Stimulated activated CD8-positive, alpha-beta memory T cell treated with anti-CD3 and anti-CD28 coated beads, Interleukin-7, amount 100 ng/mL, for 48 hours (primary cell): ENCODE data around the gene DOCK6.
"Not testable (repeated sequence)": the region's sequence is repeated elsewhere in the genome, so short reads cannot be mapped to it uniquely, and the experiment has no call there.

ENCODE experiments used
- DNase-seq, 2 donors: peaks; one replicate each; pipeline ENCODE4 v3.0.0-alpha.2; 2020; ENCODE audit warnings: low read depth in 1 of 2; ENCODE audit errors: extremely low read depth in 1 of 2

The DOCK6 gene

DNA sequence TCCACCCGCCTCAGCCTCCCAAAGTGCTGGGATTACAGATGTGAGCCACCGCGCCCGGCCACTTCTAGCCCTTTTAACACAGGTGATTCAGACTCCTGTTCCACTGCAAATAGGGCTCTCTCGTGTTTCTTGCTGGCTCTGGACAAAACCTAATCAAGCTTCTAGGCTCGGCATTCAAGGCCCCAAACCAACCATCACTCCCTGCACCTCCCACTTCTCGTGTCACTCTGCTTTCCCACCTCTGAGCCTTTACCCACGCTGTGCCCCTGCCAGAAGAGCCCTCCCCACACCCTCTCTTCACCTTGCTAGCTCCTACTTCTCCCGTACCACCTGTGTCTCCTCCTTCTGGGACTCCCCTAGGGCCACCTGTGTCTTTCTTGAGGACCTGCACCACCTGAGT is 84.7 kb downstream of the DOCK6 start:
- no peak for DNase-seq

DNA sequence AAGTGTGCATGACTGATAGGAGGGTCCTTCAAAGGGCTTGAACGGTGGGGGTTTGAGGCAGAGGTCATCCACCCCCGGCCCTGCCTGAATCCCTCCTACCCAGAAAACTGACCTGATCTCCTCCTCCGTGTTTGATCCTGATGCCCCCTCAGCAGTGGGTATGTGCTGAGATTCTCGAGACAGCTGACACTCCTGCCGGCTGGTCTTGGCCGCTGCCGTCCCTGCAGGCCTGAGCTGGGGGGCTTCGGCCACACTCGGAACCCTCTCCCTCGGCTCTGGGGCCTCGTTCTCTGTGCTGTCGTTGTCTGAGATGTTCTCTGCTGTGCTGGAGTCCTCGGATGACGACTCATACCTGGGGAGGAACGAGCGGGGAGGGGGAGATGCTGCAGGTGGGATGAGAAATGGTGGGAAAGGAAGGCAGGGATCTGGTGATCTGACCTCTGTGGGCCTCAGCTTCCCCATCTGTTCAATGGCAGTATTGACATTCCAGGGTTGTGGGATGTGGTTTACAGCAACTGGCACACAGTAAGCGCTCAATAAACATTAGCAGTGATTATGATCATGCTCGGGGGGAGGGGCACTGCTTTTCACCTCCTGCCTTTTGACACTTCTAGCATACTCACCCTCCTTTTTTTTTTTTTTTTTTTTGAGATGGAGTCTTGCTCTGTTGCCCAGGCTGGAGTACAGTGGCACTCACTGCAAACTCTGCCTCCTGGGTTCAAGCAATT is 85.7 kb downstream of the DOCK6 start:
- no peak for DNase-seq

DNA sequence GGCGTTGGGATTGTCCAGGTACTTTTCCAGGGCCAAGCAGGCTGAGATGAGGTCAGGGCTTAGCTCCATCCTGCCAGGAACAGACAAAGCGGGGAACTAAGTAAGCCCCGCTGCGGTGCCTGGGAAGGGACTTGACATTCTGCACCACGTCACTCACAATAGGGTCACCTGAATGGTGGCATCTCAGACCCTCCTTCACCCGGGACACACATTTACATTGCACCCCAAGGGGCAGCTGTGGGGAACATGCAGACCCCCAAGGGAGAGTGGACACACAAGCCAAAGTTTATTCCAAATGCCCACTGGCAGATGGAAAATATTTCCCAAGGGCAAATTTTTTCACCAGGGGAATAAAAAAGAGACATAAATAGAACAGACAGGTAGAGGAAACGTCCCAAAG is 86.4 kb downstream of the DOCK6 start:
- DNase-seq = no peak

DNA sequence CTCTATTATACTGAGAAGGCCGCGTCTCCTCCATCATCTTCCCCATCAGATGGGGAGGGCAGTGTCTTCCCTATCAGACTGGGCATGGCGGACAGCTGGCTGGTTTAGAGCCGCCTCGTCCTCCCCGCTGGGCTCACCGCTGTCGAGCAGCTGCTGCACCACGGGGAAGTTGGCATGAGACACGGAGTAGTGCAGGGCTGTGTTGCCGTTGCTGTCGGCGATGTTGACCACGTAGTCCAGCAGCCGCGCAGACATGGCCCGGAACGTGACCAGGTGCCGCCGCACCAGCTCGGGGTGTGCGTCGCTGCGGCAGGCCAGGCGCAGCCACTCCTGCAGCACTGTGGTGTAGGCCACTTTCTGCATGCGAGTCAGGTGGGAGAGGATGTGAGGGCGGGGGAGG is 88.0 kb downstream of the DOCK6 start:
- no peak for DNase-seq

DNA sequence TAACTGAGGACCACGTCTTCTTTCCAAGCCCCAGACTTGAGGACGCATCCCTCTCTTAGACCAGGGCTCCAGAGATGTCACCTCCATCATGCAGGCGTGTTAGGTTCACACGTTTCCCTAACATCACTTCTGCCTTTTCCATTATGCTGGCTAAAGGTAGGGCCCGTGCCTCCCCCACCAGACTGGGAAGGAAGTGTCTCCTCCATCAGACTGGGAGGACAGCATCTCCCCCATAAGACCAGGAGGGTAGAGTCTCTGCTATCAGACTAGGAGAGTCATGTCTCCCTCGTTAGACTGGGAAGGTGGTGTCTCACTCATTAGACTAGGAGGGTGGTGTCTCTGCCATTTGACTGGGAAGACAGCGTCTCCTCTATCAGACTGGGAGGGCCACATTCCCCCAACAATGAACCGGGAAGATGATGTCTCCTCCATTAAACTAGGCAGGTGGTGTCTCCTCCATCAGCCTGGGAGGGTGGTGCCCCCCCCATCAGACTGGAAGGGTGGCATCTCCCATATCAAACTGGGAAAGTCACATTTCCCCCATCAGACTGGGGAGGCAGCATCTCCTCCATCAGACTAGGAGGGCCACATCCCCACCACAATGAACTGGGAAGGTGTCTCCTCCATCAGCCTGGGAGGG is 88.7 kb downstream of the DOCK6 start:
- DNase-seq = no peak

DNA sequence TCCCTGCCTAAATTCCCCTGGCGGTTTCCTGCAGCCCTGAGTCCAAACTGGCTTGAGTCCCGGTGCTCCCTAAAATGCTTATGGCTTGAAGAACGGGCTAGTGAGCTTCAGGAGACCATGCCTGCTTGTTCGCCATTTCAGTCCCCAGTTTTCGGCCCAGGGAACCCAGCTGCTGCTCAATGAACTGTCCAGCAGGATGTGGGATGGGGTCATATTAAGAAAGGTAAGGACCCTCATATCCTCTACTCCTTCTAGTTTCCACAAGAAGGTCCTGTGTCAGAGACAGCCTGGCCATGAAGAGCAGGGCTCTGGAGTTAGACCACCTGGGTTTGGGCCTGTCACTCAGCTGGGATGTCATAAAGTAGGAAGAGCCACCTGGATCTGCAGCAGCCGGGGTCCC is 89.7 kb downstream of the DOCK6 start:
- no peak for DNase-seq

DNA sequence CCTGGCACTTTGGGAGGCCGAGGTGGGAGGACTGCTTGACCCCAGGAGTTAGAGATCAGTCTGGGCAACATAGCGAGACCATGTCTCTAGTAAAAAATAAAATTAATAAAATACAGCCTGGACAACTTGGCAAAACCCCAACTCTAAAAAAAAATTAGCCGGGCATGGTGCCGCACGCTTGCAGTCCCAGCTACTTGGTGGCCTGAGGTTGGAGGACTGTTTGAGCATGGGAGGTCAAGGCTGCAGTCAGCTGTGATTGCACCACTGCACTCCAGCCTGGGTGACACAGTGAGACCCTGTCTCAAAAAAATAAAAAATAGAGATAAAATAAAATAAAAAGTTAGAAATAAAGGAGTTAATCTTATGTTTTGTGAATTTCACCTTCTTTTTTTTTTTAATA is 91.2 kb downstream of the DOCK6 start:
- no peak for DNase-seq

DNA sequence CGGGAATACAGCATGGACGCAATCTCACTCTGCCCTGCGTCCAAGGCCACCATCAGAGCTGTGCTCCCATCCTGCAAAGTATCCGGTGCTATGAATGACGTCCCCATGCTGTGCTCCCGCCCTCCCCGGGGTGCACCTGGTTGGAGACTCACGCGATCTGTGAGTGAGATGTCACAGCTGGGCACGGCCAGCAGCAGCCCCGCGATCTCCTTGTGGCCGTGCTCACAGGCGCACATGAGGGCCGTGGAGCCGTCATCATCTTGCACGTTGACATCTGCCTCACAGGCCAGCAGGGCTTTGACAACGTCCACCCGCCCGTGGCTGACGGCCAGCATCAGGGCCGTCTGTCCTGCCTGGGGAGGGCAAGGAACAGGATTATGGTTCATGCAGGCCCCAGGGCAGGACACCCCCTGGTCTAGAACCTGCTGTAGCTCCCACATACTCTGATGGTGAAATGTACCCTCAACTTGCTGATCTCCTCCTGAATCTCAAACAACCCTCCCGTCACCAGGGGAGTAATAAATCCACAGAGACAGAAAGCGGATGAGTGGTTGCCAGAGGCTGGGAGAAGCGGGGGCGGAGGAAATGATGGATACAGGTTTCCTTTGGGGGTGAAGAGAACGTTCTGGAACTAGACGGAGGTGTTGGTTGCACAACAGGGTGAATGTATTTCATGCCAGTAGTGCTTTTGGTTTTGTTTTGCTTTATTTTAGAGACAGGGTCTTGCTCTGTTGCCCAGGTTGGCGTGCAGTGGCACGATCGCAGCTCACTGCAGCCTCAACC is 92.2 kb downstream of the DOCK6 start:
- DNase-seq = no peak

DNA sequence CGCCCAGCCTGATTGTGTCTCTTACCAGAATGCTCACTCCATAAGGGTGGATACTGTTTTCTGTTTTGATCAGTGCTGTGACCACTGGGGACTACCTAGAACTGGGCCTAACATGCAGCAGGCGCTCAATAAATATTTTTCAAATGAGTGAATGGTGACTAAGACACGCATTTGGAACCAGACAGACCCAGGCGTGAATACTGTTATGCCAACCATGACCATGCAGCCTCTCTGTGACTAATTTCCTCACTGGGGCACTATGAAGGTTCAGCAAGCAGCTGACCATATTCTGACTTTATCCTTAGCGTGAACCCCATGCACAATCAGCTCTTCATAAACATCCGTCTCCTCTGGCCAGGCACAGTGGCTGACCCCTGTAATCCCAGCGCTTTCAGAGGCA is 93.8 kb downstream of the DOCK6 start:
- DNase-seq = no peak

DNA sequence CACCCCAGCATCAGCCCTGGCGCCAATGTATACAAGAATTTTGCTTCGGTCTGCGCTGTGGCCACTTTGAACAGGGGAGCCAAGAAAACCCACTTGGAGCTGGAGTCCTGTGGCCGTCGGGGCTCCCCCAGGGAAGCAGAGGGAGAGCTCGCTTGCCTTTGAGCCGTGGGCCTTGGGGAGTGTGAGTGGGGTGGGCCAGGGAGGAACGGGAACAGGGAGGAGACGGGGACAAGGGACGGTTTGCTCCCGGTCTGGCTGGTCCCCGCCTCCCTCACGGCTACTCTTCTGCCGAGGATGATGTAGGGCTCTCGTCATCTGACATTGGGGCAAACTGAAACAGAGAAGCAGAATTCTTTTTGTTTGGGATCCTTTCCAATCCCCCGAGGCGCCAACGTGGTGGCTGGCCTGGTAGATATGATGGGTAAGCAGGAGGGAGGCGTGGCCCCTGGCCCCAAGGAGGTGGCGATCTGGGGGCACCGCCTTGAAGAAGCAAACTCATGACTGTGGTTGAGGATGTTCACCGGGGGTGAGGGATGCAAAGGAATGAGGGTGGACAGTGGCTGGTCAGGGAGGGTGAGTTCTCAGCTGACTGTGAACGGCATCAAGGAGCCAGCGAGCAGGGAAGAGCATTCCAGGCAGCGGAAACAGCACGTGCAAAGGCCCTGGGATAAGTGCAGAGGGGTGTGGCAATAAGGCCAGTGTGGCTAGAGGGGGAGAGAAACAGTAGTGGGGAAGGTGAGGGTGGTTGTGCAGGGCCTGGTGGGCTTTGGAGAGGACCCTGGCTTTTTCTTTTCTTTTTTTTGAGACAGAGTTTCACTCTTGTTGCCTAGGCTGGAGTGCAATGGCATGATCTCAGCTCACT is 95.8 kb downstream of the DOCK6 start:
- no peak for DNase-seq

DNA sequence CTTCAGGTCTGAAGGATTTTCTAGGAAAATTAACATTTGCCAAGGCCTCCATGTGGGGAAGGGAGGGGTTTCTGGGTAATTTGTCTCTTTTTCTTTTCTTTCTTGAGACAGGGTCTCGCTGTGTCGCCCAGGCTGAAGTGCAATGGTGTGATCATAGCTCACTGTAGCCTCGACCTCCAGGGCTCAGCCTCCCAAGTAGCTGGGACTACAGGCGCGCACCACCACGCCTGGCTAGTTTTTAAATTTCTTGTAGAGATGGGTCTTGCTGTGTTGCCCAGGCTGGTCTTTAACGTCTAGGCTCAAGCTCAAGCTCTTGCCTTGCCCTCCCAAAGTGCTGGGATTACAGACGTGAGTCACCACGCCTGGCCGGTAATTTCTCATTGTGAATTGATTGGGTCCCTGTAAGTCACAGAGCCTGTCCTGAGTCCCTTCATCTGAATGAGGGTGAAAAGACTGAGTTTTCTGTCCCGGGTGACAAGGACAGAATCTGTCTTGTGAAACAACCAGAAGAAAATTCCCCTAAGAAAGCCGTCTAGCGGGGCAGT is 96.8 kb downstream of the DOCK6 start:
- DNase-seq = no peak

DNA sequence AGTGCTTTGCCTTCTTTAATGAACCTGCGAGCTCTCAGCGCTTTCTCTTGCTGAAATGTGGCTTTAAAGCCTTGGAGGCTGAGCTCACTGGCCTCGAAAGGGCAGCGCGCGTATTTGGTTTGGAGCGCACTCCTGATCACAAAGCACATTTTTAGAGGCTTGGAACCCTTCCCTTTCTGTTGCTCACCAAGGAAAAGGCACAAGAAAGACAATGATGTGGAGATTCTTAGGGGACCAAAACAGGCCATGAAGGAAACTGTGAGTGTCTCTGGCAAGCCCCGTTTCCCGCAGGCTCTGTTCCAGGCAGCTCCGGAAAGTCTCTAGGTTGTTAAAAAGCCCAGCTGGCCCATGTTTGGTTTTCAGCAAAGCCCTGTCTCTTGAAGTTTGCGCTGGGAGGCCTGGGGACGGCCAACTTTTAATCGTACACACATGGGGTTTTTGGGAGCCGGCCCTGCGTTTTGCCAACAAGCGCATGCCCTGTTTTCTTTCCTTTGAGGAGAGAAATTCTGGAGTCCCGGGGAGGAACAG is 97.4 kb downstream of the DOCK6 start:
- no peak for DNase-seq

DNA sequence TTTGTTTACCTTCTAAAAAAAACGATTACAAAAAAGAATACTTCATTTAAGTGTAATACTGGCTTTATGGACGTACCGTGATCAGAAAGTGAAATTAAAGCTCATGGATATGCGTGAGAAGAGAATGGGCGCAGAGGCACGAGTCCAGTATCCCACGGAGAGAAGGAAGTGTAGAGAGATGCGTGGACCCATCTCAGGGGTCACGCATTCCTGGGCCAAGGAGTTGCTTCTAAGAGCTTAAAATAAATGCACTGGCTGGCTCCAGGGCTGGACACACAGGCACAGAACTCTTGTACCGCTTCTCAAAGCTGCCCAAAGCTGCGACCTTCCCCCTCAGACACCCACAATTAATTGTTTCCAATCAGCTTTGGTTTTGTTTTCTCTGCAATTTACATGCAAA is 98.0 kb downstream of the DOCK6 start:
- DNase-seq = no peak

DNA sequence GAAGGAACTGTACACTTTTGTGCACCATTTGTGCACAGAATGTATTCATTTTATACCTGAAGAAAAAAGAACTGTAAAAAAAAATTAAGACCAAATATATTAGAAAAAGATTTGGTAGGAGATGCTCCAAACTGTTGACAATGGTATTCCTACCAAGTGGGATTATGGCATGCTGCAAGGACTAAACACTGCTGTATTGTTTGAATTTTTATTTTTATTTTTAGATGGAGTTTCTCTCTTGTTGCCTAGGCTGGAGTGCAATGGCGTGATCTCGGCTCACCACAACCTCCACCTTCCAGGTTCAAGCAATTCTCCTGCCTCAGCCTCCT is 101.9 kb downstream of the DOCK6 start:
- not testable (repeated sequence) for DNase-seq

DNA sequence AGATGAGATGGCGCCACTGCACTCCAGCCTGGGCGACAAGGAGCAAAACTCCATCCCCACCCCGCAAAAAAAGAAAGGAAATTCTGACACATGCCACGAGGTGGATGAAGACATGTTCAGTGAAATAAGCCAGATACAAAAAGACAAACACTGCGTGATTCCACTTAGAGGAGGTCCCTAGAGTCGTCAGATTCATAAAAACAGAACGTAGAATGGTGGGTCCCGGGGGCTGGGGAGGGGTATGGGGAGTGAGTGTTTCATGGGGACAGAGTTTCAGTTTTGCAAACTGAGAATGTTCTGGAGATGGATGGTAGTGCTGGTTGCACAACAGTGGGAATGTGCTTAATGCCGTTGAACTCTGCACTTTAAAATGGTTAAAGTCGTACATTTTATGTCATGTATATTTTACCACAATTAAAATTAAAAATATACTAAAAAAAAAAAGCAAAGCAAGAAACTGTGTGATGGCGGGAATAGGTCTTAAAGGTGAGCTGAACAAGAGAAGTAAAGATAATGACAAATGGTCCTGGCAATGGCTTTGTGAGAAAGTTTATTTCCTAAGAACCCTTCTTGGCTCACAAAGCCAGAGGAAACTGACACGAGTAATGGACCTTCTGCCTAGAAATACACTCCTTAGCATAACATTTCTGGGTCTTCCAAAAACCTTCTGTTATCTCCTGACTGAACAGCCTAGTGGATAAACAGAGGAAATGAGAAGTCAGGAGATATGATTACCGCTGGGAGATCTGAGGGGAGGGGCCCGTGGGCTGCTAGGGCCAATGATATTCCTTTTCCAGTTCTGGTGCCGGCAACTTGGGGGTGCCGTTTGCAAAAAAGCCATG is 102.5 kb downstream of the DOCK6 start:
- DNase-seq = no peak

DNA sequence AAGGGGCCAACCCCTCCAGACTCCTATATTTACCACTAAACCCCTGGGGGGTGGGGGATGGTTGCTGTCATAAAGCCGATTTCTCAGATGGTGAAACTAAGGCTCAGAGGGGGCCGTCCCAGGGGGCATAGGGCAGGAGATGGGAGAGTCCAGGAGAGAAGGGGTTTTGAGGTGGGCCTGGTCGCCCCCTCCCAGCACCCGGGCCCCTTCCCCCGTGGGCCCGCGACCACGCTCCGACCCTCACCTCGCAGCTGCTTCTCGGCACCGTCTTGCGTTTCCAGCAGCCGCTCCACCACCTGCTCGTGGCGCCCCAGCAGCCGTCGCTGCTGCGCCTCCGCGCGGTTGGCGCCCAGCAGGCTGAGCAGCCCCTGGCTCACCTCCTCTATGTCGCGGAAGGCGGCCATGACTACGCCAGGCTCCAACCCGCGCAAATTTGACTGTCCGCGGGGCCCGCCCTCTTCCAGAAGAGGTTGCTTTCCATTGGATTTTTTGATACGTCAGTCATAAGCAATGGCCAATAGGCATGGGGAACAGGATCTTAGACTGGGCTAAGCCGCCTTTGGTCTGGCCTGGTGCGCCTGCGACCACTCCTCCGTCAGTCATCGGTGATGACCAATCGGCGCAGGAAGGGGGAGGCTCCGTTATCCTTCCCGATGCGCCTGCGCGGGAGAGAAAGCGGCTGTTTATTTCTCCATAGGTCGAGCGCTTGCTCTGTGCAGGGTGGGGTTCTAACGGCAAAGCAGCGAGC is 106.8 kb downstream of the DOCK6 start, which contains the start of gene SPC24:
TSS of gene SPC24 (minus strand) at position 410 of the 748 bp plus-strand sequence. CDS start at position 404, 6 bp downstream.
- peak; percentile 85 to 95 for DNase-seq

DNA sequence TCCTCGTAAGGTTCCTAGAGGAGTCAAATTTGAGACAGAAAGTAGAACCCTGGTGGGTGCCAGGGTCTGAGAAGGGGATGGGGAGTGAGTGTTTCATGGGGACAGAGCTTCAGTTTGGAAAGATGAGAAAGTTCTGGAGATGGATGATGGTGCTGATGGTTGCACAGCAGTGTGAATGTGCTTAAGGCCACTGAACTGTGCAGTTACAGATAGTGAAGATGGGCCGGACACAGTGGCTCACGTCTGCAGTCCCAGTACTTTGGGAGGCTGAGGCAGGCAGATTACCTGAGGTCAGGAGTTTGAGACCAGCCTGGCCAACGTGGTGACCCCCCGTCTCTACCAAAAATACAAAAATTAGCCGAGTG is 107.7 kb downstream of the DOCK6 start:
- no peak for DNase-seq

DNA sequence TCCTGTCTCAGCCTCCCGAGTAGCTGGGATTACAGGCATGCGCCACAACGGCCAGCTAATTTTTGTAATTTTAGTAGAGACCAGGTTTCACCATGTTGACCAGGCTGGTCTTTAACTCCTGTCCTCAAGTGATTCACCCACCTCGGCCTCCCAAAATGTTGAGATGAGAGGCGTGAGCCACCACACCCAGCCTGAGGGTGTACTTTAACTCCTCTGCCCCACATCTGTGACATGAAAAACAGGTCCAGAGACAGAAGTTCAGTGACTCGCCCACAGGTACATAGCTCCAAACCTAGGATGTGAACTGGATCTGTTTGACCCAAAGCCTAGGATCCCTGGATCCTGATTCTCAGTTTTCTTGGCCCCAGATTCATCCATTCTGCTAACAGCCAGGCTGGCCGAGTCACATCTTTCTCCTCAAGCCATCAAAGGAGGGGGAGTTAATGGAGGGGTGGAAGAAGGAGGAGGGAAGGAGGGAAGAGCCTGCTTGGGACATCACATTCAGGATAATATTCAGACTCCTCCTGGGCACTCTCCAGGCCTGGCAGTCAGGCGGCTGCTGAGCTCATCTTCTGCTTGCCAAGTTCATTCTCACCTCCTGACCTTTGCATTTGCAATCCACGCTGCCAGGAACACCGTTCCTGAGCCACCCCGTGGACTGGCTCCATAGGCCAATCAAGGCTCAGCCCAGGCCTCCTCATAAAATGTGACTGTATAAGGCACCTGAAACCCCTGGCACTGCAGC is 109.8 kb downstream of the DOCK6 start:
- DNase-seq = no peak
